ENCODE results near the gene POP7. TPM values are rescaled to one million over a fixed set of nuclear protein-coding genes. Genes with fewer than 3 reads are reported as not detected.
"Not testable (repeated sequence)": the region's sequence is repeated elsewhere in the genome, so short reads cannot be mapped to it uniquely, and the experiment has no call there.

Gene POP7
- total RNA-seq, 1 donor from 2014 or later, result 52.8 TPM

- Histone ChIP-seq H3K4me3 (ENCODE audit: low read depth, low read length) (no peak overlapping the region), H3K36me3 (ENCODE audit: control insufficient read depth, insufficient read depth, low read length) (no peaks in the 10 kb centered on the region), H3K27me3 (ENCODE audit: control insufficient read depth, insufficient read depth, low read length) (peaks cover 4% of the 10 kb centered on the region)
- no peak for DNase-seq (ENCODE audit: low read depth)
- no peak for TF ChIP-seq CTCF (IDR thresholded peaks at IDR 0.05; ENCODE audit: insufficient read depth, low read length, poor library complexity, severe bottlenecking)
Measured at GRCh38 chr7:100696123-100696521, 9.8 kb upstream of the POP7 start.

- no peak for DNase-seq (ENCODE audit: low read depth)
- H3K27me3 ChIP-seq (ENCODE audit: control insufficient read depth, insufficient read depth, low read length), result peaks cover 5% of the 10 kb centered on the region
- TF ChIP-seq CTCF (IDR thresholded peaks at IDR 0.05; ENCODE audit: insufficient read depth, low read length, poor library complexity, severe bottlenecking), result no peak
- H3K4me3 ChIP-seq (ENCODE audit: low read depth, low read length), result no peak overlapping the region
- no peaks in the 10 kb centered on the region for H3K36me3 ChIP-seq (ENCODE audit: control insufficient read depth, insufficient read depth, low read length)
Measured at GRCh38 chr7:100699018-100699417, 6.9 kb upstream of the POP7 start.

GRCh38 chr7:100701089-100701488 is 4.8 kb upstream of the POP7 start:
- not testable (repeated sequence) for H3K27me3 ChIP-seq (ENCODE audit: control insufficient read depth, insufficient read depth, low read length); DNase-seq (ENCODE audit: low read depth); H3K36me3 ChIP-seq (ENCODE audit: control insufficient read depth, insufficient read depth, low read length); H3K4me3 ChIP-seq (ENCODE audit: low read depth, low read length)

GRCh38 chr7:100705320-100705752 is 585 bp upstream of the POP7 start:
- Histone ChIP-seq H3K27me3 (ENCODE audit: control insufficient read depth, insufficient read depth, low read length) (peaks cover 3% of the 10 kb centered on the region), H3K4me3 (ENCODE audit: low read depth, low read length) (peak overlapping the region; percentile 94), H3K36me3 (ENCODE audit: control insufficient read depth, insufficient read depth, low read length) (no peaks in the 10 kb centered on the region)
- TF ChIP-seq CTCF (IDR thresholded peaks at IDR 0.05; ENCODE audit: insufficient read depth, low read length, poor library complexity, severe bottlenecking), result peak; percentile 96
- no peak for DNase-seq (ENCODE audit: low read depth)

- H3K27me3 ChIP-seq (ENCODE audit: control insufficient read depth, insufficient read depth, low read length), result no peaks in the 10 kb centered on the region
Measured at GRCh38 chr7:100706672-100707311, 871 bp downstream of the POP7 start.

GRCh38 chr7:100708395-100708794 is 2.5 kb downstream of the POP7 start:
- H3K27me3 ChIP-seq (ENCODE audit: control insufficient read depth, insufficient read depth, low read length), result no peaks in the 10 kb centered on the region
- no peak overlapping the region for H3K4me3 ChIP-seq (ENCODE audit: low read depth, low read length)
- no peak for DNase-seq (ENCODE audit: low read depth)
- TF ChIP-seq CTCF (IDR thresholded peaks at IDR 0.05; ENCODE audit: insufficient read depth, low read length, poor library complexity, severe bottlenecking), result no peak
- H3K36me3 ChIP-seq (ENCODE audit: control insufficient read depth, insufficient read depth, low read length), result no peaks in the 10 kb centered on the region

More at GRCh38 chr7:100706672-100707311, 871 bp downstream of the POP7 start:
- DNase-seq (ENCODE audit: low read depth), result no peak
- Histone ChIP-seq H3K36me3 (ENCODE audit: control insufficient read depth, insufficient read depth, low read length) (no peaks in the 10 kb centered on the region), H3K4me3 (ENCODE audit: low read depth, low read length) (peak overlapping the region; percentile 94)
- TF ChIP-seq CTCF (IDR thresholded peaks at IDR 0.05; ENCODE audit: insufficient read depth, low read length, poor library complexity, severe bottlenecking), result no peak
